ENCODE results near the gene MTUS2. TPM values are rescaled to one million over a fixed set of nuclear protein-coding genes. Genes with fewer than 3 reads are reported as not detected.

MTUS2 gene
- total and polyA plus RNA-seq, 10 of the 15 experiments (the other 5 are each of a cell fraction or from before 2014, with no cell fraction given) = under 0.01 to 0.05 (median 0.02) TPM; not detected in 6

DNA sequence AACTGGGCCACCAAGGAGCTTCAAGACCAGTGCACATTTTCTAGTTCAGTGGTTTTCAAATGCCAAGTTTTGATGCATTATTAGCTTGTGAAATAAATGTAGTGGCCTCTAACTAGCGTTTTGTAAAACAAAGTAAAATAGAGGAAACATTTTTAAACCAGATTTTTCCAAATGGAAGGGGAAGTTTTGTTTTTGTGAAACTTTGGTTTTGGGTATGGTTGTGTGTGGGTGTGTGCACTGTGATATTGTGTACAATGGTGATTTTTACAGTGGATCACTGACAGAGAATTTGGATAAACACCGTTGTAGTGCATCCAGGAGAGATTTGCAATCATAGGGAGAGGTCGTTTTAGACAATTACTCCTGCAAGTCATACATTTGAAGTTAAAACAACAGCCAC lies 666.4 kb downstream of the MTUS2 start:
- no peaks in the 10 kb centered on the region for H3K79me2 ChIP-seq (ENCODE audit: control insufficient read depth, insufficient read depth, low read length)
- no peak overlapping the region for H3K27ac ChIP-seq (ENCODE audit: control insufficient read depth, insufficient read depth)
- no TSS peak for BruUV-seq (replicated peaks)
- H3K9me3 ChIP-seq (replicated peaks; ENCODE audit: control insufficient read depth, insufficient read depth, low read length) = no peaks in the 10 kb centered on the region
- H3K4me1 ChIP-seq (ENCODE audit: control insufficient read depth, insufficient read depth, low read length) = no peaks in the 10 kb centered on the region
- in situ Hi-C loops (cut with MboI) = no loop called here
- H3K36me3 ChIP-seq (ENCODE audit: control insufficient read depth in 2 of 2, insufficient read depth in 2 of 2, low read length in 1 of 2) = no peaks in the 10 kb centered on the region
- no peak overlapping the region for H3K4me3 ChIP-seq
- 37% methylated on average over 3 of the region's 3 CpGs for WGBS (ENCODE audit: insufficient coverage, insufficient replicate concordance, low lambda C conversion rate, missing lambda C conversion rate)
- intact Hi-C loops (cut with micrococcal nuclease; ENCODE audit: unreplicated experiment) = no loop called here
- no peak for ATAC-seq
- no peak for DNase-seq (ENCODE audit: low read depth, low spot score)
- SMC1A ChIA-PET (ENCODE audit: uncharacterized antibody, unreplicated experiment) = no interaction called here
- H3K27me3 ChIP-seq (replicated peaks in 1 of 2; ENCODE audit: control insufficient read depth in 2 of 2, insufficient read depth in 2 of 2, low read length in 1 of 2) = no peaks in the 10 kb centered on the region; a peak in 1 of 4 replicates
- TF ChIP-seq MEF2A (IDR thresholded peaks at IDR 0.05; ENCODE audit: insufficient read depth, low read depth, low read length) (no peak), RAD51 (IDR thresholded peaks at IDR 0.05) (no peak), ZNF207 (IDR thresholded peaks at IDR 0.05; ENCODE audit: borderline replicate concordance) (no peak), WRNIP1 (IDR thresholded peaks at IDR 0.05; ENCODE audit: borderline replicate concordance, low read depth, low read length) (no peak), SUZ12 (IDR thresholded peaks at IDR 0.05; ENCODE audit: unreplicated experiment) (no peak), TARDBP (IDR thresholded peaks at IDR 0.05; ENCODE audit: borderline replicate concordance) (no peak), CHD4 (IDR thresholded peaks at IDR 0.05) (no peak)
- TF ChIP-seq, protein P1, sequence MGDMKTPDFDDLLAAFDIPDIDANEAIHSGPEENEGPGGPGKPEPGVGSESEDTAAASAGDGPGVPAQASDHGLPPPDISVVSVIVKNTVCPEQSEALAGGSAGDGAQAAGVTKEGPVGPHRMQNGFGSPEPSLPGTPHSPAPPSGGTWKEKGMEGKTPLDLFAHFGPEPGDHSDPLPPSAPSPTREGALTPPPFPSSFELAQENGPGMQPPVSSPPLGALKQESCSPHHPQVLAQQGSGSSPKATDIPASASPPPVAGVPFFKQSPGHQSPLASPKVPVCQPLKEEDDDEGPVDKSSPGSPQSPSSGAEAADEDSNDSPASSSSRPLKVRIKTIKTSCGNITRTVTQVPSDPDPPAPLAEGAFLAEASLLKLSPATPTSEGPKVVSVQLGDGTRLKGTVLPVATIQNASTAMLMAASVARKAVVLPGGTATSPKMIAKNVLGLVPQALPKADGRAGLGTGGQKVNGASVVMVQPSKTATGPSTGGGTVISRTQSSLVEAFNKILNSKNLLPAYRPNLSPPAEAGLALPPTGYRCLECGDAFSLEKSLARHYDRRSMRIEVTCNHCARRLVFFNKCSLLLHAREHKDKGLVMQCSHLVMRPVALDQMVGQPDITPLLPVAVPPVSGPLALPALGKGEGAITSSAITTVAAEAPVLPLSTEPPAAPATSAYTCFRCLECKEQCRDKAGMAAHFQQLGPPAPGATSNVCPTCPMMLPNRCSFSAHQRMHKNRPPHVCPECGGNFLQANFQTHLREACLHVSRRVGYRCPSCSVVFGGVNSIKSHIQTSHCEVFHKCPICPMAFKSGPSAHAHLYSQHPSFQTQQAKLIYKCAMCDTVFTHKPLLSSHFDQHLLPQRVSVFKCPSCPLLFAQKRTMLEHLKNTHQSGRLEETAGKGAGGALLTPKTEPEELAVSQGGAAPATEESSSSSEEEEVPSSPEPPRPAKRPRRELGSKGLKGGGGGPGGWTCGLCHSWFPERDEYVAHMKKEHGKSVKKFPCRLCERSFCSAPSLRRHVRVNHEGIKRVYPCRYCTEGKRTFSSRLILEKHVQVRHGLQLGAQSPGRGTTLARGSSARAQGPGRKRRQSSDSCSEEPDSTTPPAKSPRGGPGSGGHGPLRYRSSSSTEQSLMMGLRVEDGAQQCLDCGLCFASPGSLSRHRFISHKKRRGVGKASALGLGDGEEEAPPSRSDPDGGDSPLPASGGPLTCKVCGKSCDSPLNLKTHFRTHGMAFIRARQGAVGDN (IDR thresholded peaks at IDR 0.05) = no peak
- TF ChIP-seq, protein P2, sequence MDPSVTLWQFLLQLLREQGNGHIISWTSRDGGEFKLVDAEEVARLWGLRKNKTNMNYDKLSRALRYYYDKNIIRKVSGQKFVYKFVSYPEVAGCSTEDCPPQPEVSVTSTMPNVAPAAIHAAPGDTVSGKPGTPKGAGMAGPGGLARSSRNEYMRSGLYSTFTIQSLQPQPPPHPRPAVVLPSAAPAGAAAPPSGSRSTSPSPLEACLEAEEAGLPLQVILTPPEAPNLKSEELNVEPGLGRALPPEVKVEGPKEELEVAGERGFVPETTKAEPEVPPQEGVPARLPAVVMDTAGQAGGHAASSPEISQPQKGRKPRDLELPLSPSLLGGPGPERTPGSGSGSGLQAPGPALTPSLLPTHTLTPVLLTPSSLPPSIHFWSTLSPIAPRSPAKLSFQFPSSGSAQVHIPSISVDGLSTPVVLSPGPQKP (IDR thresholded peaks at IDR 0.05; ENCODE audit: low read depth, low read length) = no peak
- TF ChIP-seq, protein P3, sequence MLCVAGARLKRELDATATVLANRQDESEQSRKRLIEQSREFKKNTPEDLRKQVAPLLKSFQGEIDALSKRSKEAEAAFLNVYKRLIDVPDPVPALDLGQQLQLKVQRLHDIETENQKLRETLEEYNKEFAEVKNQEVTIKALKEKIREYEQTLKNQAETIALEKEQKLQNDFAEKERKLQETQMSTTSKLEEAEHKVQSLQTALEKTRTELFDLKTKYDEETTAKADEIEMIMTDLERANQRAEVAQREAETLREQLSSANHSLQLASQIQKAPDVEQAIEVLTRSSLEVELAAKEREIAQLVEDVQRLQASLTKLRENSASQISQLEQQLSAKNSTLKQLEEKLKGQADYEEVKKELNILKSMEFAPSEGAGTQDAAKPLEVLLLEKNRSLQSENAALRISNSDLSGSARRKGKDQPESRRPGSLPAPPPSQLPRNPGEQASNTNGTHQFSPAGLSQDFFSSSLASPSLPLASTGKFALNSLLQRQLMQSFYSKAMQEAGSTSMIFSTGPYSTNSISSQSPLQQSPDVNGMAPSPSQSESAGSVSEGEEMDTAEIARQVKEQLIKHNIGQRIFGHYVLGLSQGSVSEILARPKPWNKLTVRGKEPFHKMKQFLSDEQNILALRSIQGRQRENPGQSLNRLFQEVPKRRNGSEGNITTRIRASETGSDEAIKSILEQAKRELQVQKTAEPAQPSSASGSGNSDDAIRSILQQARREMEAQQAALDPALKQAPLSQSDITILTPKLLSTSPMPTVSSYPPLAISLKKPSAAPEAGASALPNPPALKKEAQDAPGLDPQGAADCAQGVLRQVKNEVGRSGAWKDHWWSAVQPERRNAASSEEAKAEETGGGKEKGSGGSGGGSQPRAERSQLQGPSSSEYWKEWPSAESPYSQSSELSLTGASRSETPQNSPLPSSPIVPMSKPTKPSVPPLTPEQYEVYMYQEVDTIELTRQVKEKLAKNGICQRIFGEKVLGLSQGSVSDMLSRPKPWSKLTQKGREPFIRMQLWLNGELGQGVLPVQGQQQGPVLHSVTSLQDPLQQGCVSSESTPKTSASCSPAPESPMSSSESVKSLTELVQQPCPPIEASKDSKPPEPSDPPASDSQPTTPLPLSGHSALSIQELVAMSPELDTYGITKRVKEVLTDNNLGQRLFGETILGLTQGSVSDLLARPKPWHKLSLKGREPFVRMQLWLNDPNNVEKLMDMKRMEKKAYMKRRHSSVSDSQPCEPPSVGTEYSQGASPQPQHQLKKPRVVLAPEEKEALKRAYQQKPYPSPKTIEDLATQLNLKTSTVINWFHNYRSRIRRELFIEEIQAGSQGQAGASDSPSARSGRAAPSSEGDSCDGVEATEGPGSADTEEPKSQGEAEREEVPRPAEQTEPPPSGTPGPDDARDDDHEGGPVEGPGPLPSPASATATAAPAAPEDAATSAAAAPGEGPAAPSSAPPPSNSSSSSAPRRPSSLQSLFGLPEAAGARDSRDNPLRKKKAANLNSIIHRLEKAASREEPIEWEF (IDR thresholded peaks at IDR 0.05; ENCODE audit: insufficient replicate concordance, low read depth, low read length) = no peak
- H3K9ac ChIP-seq (ENCODE audit: control insufficient read depth, insufficient read depth, low read length) = no peak overlapping the region
- RAD21 ChIA-PET (ENCODE audit: unreplicated experiment) = no interaction called here
- H3K4me2 ChIP-seq (ENCODE audit: control insufficient read depth, insufficient read depth) = no peak overlapping the region
- H4K20me1 ChIP-seq (ENCODE audit: control insufficient read depth, insufficient read depth) = no peaks in the 10 kb centered on the region
- CTCF ChIA-PET = interaction anchor here (0.9 kb wide), 1 partner anchor 32 kb away, joined by 3 read pairs; no protein-coding TSS in a partner anchor
- H2AFZ ChIP-seq (ENCODE audit: control insufficient read depth, low read depth, low read length) = no peak overlapping the region
- no peak for FAIRE-seq
- POLR2A ChIA-PET = no interaction called here
